Thymus (tissue), 11 donors: ENCODE results near the gene FOXJ3. TPM values are rescaled to one million over a fixed set of nuclear protein-coding genes. Genes with fewer than 3 reads are reported as not detected.
A peak's percentile ranks its signal among the peaks of the same experiment; 100 is the strongest.

Source experiments
- DNase-seq, 9 donors: peaks; one replicate each; pipeline ENCODE4 v3.0.0-alpha.2; 2013; ENCODE audit warnings: low spot score in 9 of 9, low read depth in 6 of 9, missing footprints in 1 of 9
- H3K27ac ChIP-seq, 2 donors: one replicate each; pipeline ENCODE4 v1.5.1; 2013; ENCODE audit warnings: control low read depth in 1 of 2, low read depth in 1 of 2, low read length in 1 of 2, mild to moderate bottlenecking in 1 of 2, moderate library complexity in 1 of 2
- H3K27me3 ChIP-seq, 2 donors: one replicate each; pipeline ENCODE4 v1.5.1; 2013; ENCODE audit warnings: low read length in 1 of 2; ENCODE audit not compliant: control insufficient read depth in 2 of 2, insufficient read depth in 1 of 2
- H3K36me3 ChIP-seq, 2 donors: one replicate each; pipeline ENCODE4 v1.5.1; 2013; ENCODE audit warnings: low read length in 1 of 2, mild to moderate bottlenecking in 1 of 2, moderate library complexity in 1 of 2; ENCODE audit not compliant: control insufficient read depth in 2 of 2, insufficient read depth in 2 of 2
- H3K4me1 ChIP-seq, 2 donors: one replicate each; pipeline ENCODE4 v1.5.1; 2013; ENCODE audit warnings: low read length in 2 of 2; ENCODE audit not compliant: control insufficient read depth in 2 of 2, insufficient read depth in 2 of 2
- H3K4me3 ChIP-seq, 2 donors: one replicate each; pipeline ENCODE4 v1.5.1; 2013; ENCODE audit warnings: low read length in 2 of 2, control low read depth in 1 of 2, mild to moderate bottlenecking in 1 of 2
- H3K9me3 ChIP-seq, 2 donors: one replicate each; pipeline ENCODE4 v1.5.1; 2013; ENCODE audit warnings: low read length in 1 of 2, mild to moderate bottlenecking in 1 of 2; ENCODE audit not compliant: control insufficient read depth in 2 of 2, insufficient read depth in 1 of 2
- WGBS: extraction: QIAGEN DNeasy Blood & Tissue Kit; methylation state at CpG from one replicate; pipeline ENCODE4 v1.1.7; 2013; 5-methylcytosine and 5-hydroxymethylcytosine counted together
- polyA plus RNA-seq: library from polyadenylated mRNA; stranded (reverse); fragments of 200-250 nt; gene quantifications from one replicate; pipeline ENCODE4 v1.2.3, GENCODE V29; 2013
- total RNA-seq: library from RNA; stranded (reverse); fragments of 120-200 nt; gene quantifications from one replicate; pipeline ENCODE4 v1.2.4, GENCODE V29; 2013
- donor health status: healthy.

FOXJ3 gene
- total and polyA plus RNA-seq, 2 donors: 19.7 to 20.8 TPM

DNA sequence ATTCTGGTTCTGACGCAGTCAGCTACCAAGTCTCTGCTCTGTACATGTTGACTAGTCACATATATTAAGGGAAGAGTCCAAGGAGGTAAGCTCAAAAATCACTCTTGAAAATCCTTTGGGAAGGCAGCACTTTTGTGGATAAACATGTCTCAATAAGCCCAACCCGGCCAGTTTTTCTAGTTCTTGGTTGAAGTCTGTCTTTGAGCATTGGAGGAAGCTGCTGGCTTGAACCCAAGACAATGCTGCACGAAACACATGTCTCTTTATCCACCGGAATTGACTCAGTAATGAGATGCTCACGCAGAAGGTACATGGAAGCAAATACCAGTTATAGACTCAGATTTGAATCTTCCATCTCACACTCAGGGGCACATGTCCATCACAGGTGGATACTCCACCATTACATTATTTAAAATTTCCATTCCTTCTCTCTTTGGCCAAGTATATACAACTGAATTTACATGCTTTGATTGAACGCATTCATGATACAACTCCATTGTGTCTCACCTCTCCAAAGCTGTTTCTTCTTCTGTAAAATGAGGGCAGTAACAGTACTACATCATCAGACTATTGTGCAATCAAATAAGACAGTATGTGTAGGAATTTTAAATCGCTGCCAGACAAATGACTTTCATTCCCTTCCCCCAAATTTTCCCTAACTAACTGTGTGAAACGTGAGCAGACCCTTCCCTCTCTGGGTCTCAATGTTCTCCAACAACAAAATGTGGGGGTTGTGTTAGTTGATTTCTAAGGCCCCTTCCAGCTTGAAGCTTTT lies 160.9 kb downstream of the FOXJ3 start:
- WGBS: 94% methylated on average over 8 of the region's 8 CpGs
- Histone ChIP-seq H3K36me3 (peaks cover 0 to 3% of the 10 kb centered on the region in 2 donors), H3K4me3 (no peak overlapping the region), H3K27ac (no peak overlapping the region), H3K27me3 (no peaks in the 10 kb centered on the region), H3K4me1 (peaks cover 0 to 22% of the 10 kb centered on the region in 2 donors), H3K9me3 (no peaks in the 10 kb centered on the region)
- peak in 1 of 9 donors; percentile 25 for DNase-seq

DNA sequence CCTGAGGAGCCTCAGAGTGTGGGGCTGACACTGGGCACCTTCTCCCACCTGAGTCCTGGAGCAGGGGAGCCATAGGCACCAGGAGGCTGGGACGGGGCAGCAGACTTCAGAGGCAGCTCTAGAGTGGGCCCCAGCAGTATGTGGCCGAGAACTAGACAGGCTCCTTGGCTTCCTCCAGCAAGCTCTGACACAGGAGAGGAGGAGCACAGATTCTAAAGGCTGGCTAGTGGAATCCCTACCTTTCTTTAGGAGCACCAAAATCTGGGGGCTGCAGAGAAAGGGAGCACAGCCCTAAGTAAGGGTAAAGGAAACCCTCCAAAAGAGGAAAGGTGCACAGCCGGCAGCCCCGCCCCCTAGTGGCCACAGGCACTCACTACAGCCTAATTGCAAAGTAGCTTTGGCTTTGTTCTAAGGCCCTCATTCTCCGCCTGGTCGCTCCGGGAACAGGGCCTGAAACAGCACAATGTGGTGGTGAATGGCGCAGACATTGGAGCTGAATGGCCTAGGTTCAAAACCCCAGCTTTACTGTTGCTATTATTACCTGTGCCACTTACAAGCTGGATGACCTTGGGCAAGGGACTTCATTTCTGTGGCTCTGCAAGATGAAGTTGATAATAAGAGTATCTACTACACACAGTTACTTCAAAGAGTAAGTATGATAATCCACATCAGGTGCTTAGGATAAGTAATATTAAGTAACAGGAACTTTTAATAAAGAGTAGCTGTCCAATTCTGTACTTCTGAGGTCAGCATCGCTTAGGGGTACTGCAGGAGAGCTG lies 161.7 kb downstream of the FOXJ3 start:
- peaks cover 0 to 22% of the 10 kb centered on the region in 2 donors for H3K4me1 ChIP-seq
- no peak overlapping the region for H3K27ac ChIP-seq
- H3K9me3 ChIP-seq: no peaks in the 10 kb centered on the region
- no peaks in the 10 kb centered on the region for H3K27me3 ChIP-seq
- no peak overlapping the region for H3K4me3 ChIP-seq
- peaks cover 0 to 2% of the 10 kb centered on the region in 2 donors for H3K36me3 ChIP-seq
- DNase-seq: peak in 6 of 9 donors; percentile 15 to 71 (median 41)
- WGBS: 54% methylated on average over 9 of the region's 9 CpGs

DNA sequence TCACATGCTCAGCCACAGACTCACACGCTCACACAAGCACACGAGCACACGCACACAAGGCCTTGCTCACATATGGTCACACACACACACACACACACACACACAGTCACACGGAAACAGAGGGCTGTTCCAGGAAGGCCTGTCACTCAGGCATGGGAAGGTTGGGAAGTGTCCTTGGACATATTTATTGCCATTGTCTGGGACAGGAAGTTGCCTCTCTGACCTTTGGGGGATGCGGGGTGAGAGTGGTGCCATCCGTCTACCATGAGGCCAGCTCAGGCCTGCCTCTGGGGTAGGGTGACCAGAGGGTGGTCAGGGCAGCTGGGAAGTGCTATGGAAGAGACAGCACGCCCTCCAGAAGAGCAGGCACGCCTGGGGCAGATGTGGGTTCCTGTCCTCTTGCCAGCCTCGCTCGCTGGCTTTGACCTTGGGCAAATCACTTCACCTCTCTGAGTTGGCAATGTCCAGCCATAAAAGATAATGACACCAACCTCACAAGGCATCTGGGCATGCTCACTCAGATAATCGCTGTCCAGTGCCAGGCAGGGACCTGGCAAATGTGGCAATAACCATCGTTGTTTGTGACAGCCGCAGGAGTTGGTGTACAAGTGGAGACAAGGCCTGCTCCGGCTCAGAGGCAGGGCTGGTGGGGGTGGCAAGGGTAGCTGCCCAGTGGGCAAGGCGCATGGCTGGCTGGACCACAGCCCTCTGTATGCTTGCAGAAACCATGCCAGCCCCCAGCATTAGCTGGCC lies 162.5 kb downstream of the FOXJ3 start:
- 85% methylated on average over 15 of the region's 15 CpGs for WGBS
- no peak overlapping the region for H3K4me3 ChIP-seq
- no peaks in the 10 kb centered on the region for H3K36me3 ChIP-seq
- H3K27ac ChIP-seq: no peak overlapping the region
- H3K27me3 ChIP-seq: no peaks in the 10 kb centered on the region
- H3K4me1 ChIP-seq: peaks cover 0 to 22% of the 10 kb centered on the region in 2 donors
- H3K9me3 ChIP-seq: no peaks in the 10 kb centered on the region
- no peak for DNase-seq

DNA sequence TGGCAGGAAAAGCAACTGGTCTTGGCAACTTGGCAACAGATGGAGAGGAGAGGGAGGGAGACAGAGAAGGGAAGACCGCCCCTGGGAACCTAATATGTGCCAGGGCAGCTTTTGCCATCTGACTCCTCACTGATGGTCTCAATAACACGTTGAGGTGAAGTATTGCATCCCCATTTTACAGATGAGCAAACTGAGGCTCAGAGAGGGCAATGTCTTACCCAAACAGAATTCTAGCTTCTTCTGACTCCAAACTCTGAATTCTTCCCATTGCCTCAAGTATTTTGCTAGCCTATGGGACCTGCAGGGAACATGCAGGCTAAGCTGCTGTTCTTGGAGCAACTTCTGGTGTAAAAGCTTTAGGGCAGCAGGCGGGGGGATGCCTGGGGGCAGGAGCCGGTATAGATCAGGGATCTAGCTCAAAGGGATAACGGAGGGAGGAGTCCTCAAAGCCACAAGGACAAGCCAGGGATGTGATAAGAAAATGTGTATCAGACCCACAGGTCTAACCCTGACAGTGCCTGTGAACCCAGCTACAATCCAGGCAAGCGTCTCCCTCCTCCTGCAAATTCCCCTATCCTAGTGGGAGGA lies 163.3 kb downstream of the FOXJ3 start:
- H3K4me3 ChIP-seq: no peak overlapping the region
- DNase-seq: no peak
- no peaks in the 10 kb centered on the region for H3K9me3 ChIP-seq
- peaks cover 0 to 22% of the 10 kb centered on the region in 2 donors for H3K4me1 ChIP-seq
- no peak overlapping the region for H3K27ac ChIP-seq
- no peaks in the 10 kb centered on the region for H3K27me3 ChIP-seq
- WGBS: 95% methylated on average over 6 of the region's 6 CpGs
- H3K36me3 ChIP-seq: no peaks in the 10 kb centered on the region

DNA sequence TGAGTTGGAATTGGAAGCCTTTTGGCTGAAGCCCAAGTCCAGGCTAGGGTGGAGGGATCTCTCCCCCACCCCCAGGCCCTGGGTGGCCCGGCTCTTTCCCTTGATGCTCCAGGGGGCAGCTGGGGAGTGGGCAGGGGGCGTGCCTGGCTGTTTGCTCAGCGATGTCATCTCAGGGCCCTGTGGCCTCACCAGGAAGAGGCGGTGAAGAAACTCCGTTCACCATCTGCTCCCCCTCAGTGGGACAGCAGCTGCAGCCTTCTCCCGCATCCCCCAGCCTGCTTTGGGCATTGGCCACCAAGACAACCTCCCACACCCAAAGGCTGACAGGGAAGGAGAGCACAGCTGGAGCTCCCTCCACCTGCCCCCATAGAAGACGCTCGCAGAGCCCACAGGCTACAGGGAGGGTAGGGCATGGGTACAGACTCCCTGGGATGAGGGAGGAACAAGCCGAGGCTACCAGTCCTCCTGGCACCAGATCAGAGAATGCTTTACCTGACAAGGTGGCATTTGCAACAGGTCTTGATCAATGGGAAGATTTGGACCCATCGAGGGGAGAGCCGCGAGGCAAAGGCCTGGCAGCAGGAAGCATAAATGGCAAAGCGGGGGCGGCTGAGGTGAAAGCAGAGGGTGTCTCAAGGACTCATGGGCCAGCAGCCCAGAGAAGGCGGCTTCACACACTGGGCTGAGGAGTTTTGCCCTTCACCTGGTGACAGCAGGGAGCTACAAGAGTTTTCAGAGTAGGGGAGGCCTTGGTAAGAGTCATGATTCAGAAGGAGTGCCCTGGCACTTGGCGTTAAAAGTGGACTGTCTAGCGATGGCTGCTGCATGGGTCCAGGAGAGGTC lies 164.0 kb downstream of the FOXJ3 start:
- H3K4me3 ChIP-seq: no peak overlapping the region
- 86% methylated on average over 17 of the region's 17 CpGs for WGBS
- no peaks in the 10 kb centered on the region for H3K36me3 ChIP-seq
- H3K4me1 ChIP-seq: peaks cover 0 to 22% of the 10 kb centered on the region in 2 donors
- no peak overlapping the region for H3K27ac ChIP-seq
- H3K27me3 ChIP-seq: no peaks in the 10 kb centered on the region
- DNase-seq: no peak
- no peaks in the 10 kb centered on the region for H3K9me3 ChIP-seq

DNA sequence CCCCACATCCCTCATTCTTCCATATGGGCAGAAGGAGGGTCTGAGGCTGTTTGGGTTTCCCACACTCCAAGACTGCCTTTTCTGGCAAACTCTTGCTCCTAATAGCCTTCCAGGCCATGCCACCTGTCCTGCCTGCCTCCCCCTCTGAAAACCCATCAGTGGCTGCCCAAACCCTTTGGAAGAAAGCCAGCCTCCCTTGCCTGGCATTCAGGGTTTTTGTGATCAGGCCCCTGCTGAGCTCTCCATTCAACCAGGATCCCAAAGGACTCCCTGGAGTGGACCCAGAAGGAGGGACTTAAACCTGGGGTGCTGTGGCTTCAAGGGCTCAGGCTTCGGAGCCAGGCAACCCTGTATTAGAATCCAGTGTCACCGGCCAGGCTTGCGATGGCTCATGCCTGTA lies 166.3 kb downstream of the FOXJ3 start:
- Histone ChIP-seq H3K4me3 (no peak overlapping the region), H3K36me3 (no peaks in the 10 kb centered on the region), H3K9me3 (no peaks in the 10 kb centered on the region), H3K27ac (no peak overlapping the region), H3K4me1 (peaks cover 0 to 16% of the 10 kb centered on the region in 2 donors), H3K27me3 (no peaks in the 10 kb centered on the region)
- DNase-seq: no peak
- 98% methylated on average over 3 of the region's 3 CpGs for WGBS

DNA sequence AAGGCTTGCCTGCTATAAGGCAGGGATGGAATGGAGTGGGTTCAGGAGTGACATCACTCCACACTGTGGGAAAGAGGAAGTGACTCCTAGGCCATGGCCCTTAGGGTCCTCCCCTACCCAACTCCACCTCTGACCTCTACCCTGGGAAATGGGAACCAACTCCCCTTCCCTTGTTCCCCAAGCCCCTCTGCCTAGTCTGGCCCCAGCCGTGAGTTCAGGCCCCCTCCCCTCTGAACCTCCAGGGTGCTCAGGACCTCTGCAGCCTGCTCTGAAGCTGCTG lies 166.7 kb downstream of the FOXJ3 start:
- H3K4me1 ChIP-seq: peaks cover 0 to 13% of the 10 kb centered on the region in 2 donors

DNA sequence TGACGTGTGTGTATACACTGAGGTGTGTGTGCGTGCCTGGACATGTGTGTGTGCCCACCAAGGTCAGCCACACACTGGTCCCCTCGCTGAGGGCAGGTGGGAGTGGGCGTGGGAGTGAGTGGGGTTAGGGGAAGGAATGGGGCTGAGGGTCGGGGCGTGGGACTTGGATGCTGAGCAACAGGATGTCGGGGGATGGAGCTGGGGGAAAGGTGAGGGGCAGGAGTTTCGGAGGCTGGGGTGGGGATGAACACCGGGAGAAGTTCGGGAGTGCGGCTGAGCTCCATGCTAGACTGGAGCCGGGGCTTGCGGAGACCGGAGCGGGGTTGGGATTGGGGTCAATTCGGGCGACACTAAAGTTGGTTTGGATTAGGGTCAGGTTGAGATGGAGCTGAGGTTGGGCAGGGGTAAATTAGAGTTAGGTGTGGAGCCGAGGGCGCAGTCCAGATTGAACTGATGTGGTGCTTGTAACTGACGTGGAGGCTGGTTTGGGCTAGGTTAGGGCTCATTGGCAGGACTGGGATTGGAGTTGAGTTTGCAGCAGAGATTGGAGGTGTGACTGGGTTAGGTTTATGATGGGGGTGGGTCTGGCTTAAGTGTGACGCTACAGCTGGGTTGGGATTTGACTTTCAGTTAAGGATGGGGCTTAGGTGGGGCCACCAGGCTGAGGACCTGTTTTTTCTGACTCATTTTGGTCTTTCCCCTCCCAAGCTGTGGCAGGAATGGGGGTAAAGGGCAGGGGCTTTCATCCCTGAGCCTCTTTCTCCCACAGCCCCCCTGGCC lies 167.2 kb downstream of the FOXJ3 start:
- Histone ChIP-seq H3K4me3 (no peak overlapping the region), H3K27me3 (no peaks in the 10 kb centered on the region), H3K36me3 (no peaks in the 10 kb centered on the region), H3K9me3 (no peaks in the 10 kb centered on the region), H3K4me1 (peaks cover 0 to 8% of the 10 kb centered on the region in 2 donors), H3K27ac (no peak overlapping the region)
- WGBS: 94% methylated on average over 21 of the region's 21 CpGs
- no peak for DNase-seq

More for the DNA sequence above, 166.7 kb downstream of the FOXJ3 start:
- Histone ChIP-seq H3K36me3 (no peaks in the 10 kb centered on the region), H3K27me3 (no peaks in the 10 kb centered on the region), H3K9me3 (no peaks in the 10 kb centered on the region), H3K27ac (no peak overlapping the region), H3K4me3 (no peak overlapping the region)
- no peak for DNase-seq
- 87% methylated on average over 1 of the region's 1 CpG for WGBS
